ENCODE measurements around the gene CES4A.
"Not testable (repeated sequence)": the region's sequence is repeated elsewhere in the genome, so short reads cannot be mapped to it uniquely, and the experiment has no call there.

DNA sequence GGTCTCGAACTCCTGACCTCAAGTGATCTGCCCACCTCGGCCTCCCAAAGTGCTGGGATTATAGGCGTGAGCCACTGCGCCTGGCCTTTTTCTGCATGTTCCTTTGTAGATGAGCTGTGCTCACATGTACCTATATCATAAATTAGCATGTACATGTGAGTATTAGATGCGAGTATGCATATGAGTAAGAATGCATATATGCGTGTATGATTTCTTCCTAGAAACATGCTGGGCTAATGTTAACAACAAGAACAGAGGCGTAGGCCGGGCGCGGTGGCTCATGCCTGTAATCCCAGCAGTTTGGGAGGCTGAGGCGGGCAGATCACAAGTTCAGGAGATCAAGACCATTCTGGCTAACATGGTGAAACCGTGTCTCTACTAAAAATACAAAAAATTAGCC is 5.2 kb downstream of the CES4A start:
- not testable (repeated sequence) for TF ChIP-seq POLR2A (IDR thresholded peaks at IDR 0.05)
- TF ChIP-seq, protein P1, sequence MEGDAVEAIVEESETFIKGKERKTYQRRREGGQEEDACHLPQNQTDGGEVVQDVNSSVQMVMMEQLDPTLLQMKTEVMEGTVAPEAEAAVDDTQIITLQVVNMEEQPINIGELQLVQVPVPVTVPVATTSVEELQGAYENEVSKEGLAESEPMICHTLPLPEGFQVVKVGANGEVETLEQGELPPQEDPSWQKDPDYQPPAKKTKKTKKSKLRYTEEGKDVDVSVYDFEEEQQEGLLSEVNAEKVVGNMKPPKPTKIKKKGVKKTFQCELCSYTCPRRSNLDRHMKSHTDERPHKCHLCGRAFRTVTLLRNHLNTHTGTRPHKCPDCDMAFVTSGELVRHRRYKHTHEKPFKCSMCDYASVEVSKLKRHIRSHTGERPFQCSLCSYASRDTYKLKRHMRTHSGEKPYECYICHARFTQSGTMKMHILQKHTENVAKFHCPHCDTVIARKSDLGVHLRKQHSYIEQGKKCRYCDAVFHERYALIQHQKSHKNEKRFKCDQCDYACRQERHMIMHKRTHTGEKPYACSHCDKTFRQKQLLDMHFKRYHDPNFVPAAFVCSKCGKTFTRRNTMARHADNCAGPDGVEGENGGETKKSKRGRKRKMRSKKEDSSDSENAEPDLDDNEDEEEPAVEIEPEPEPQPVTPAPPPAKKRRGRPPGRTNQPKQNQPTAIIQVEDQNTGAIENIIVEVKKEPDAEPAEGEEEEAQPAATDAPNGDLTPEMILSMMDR (IDR thresholded peaks at IDR 0.05), result not testable (repeated sequence)
